Coronary artery (tissue), 2 donors: ENCODE results near the gene HCFC2.
A peak's percentile ranks its signal among the peaks of the same experiment; 100 is the strongest.

Source experiments
- DNase-seq: peaks from one replicate; pipeline ENCODE4 v3.0.0-alpha.2; 2017; ENCODE audit warnings: low spot score
- H3K27ac ChIP-seq, 2 donors: fragments of 200-600 bp; sonication (generic); one replicate each; pipeline ENCODE4 v1.5.1; 2016 to 2019
- H3K4me3 ChIP-seq: fragments of 200-600 bp; sonication (generic); 2 replicates; pipeline ENCODE4 v1.5.1; 2016; ENCODE audit warnings: mild to moderate bottlenecking, moderate library complexity
- TF ChIP-seq, protein P1 (sequence below): fragments of 200-600 bp; sonication (generic); IDR thresholded peaks from one replicate; pipeline ENCODE4 v1.5.1; 2019; ENCODE audit warnings: antibody characterized with exemption

Gene HCFC2

DNA sequence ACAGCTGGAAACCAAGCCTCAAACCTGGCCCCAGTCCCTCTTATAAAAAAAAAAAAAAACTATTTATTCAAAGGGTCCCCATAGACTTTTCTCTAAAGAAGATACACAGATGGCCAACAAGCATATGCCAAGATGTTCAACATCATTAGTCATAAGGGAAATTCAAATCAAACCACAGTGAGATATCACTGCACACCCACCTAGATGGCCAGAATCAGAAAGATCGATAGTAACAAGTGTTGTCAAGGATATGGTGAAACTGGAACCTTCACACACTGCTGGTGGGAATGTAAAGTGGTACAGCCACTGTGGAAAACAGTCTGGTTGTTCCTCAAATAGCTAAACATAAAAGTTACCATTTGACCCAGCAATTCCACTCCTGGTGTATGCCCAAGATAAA is 79.6 kb downstream of the HCFC2 start:
- Histone ChIP-seq H3K4me3 (no peak overlapping the region), H3K27ac (no peak overlapping the region)
- no peak for DNase-seq
- TF ChIP-seq, protein P1, sequence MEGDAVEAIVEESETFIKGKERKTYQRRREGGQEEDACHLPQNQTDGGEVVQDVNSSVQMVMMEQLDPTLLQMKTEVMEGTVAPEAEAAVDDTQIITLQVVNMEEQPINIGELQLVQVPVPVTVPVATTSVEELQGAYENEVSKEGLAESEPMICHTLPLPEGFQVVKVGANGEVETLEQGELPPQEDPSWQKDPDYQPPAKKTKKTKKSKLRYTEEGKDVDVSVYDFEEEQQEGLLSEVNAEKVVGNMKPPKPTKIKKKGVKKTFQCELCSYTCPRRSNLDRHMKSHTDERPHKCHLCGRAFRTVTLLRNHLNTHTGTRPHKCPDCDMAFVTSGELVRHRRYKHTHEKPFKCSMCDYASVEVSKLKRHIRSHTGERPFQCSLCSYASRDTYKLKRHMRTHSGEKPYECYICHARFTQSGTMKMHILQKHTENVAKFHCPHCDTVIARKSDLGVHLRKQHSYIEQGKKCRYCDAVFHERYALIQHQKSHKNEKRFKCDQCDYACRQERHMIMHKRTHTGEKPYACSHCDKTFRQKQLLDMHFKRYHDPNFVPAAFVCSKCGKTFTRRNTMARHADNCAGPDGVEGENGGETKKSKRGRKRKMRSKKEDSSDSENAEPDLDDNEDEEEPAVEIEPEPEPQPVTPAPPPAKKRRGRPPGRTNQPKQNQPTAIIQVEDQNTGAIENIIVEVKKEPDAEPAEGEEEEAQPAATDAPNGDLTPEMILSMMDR, result no peak

DNA sequence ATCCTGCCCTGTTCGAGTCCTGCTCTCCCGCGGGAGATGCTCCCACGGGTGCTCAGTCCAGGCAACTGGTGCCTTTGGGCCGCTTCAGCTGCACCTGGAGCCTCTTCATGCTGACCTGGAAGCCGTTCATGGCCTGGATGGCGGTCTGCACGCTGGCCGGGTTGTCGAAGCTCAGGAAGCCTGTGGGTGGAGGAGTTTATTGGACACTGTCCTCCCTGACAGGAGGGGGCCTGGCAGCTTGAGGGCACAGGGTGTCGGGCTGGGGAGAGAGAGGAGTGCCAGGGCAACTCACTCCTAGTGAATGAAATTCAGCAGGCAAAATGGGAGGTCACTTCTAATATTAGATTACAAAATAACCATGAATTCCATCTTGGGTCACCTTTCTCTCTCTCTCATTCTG is 83.0 kb downstream of the HCFC2 start:
- TF ChIP-seq, protein P1, result no peak
- Histone ChIP-seq H3K27ac (no peak overlapping the region), H3K4me3 (no peak overlapping the region)
- no peak for DNase-seq

DNA sequence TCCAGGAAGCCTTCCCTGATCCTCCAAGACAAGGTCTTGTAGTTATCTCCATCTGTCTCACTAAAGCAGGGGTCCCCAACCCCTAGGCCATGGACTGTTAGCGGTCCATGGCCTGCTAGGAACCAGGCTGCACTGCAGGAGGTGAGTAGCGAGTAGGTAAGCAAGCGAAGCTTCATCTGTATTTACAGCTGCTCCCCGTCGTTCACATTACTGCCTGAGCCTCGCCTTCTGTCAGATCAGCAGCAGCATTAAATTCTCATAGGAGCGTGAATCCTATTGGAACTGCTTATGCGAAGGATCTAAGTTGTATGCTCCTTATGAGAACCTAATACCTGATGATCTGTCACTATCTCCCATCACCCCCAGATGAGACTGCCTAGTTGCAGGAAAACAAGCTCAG is 86.1 kb downstream of the HCFC2 start:
- DNase-seq, result peak; percentile 19
- TF ChIP-seq, protein P1, result no peak
- H3K4me3 ChIP-seq, result no peak overlapping the region
- H3K27ac ChIP-seq, result no peak overlapping the region

DNA sequence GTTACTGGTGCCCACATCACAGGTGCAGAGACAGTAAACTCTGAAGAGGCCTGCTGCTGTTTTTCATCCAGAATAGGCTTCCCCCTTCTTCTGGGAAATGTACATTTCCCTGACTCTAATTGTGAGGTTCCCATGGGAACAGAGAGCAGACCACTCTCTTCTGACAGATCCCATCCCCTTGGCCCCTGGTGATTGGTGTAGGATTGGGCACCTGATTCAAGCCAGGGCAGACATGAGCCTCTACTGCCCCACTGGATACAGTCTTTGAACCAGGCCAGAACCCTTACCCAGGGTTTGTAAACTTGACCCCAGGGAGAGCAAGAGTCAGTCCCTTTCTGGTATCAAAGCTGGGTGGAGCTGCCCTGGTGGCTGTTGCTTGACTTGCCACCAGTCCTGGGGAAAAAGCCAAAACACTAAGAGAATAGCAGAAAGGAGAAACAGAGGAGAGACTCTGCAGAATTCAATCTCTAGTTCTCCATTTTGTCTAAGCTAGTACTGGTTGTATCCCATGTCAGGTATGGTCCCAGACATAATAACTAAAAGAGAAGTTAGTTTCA is 88.4 kb downstream of the HCFC2 start:
- H3K27ac ChIP-seq, result no peak overlapping the region
- no peak overlapping the region for H3K4me3 ChIP-seq
- TF ChIP-seq, protein P1, result no peak
- no peak for DNase-seq

DNA sequence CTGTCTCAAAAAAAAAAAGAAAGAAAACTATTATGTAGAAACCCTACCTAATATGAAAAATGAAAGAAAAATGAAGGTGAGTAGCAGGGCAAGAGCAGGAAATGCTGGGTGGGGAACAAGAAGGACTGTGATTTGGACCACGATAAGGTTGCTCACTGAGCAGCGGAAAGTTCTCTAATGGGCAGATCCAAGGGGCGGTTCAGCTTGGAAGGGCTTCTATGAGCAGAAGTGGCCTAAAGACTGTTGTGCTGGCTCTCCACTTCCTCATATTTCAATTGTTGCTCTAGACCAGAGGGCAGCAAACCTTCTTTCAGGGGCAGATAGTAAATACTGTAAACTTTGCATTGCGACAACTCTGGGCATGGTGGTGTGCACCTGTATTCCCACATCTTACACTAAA is 90.0 kb downstream of the HCFC2 start:
- no peak overlapping the region for H3K4me3 ChIP-seq
- no peak overlapping the region for H3K27ac ChIP-seq
- TF ChIP-seq, protein P1, result no peak
- no peak for DNase-seq

DNA sequence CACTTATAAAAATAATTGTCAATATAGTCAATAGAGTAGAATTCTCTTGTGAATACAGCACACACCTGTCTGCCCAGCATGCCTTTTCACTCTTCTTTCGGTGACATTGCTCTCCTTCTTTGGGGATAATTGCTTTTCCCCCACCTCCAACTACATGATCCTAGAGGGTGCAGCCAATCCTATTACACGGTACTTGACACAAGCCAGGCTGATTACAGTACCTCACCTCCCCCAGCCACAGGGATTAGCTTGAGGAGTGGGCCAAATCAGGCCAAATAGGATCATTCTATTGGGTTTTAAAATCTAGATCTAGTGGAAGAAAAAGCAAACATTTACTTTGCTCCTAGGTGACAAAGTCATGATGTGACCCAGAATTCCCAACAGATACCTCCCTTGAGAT is 90.5 kb downstream of the HCFC2 start:
- Histone ChIP-seq H3K27ac (no peak overlapping the region), H3K4me3 (no peak overlapping the region)
- DNase-seq, result no peak
- TF ChIP-seq, protein P1, result no peak
